HepG2 (cell line): ENCODE measurements around the gene GP1BA. TPM values are rescaled to one million over a fixed set of nuclear protein-coding genes. Genes with fewer than 3 reads are reported as not detected.

Experiments used
- ATAC-seq: fragments of 200-7000 bp; cut with Tn5 transposase; 3 replicates; pipeline ENCODE4 v1.9.1; 2020; ENCODE audit warnings: mild to moderate bottlenecking, moderate library complexity
- BruUV-seq: library from RNA; stranded (reverse); fragments of 400-500 nt; replicated peaks from 2 replicates; lab custom pipeline; 2021; lab: Mats Ljungman, UMichigan
- CTCF ChIA-PET: fragments of 300-600 bp; formaldehyde crosslinking; extraction: SDS; loops from one replicate; lab custom pipeline; 2021; ENCODE audit warnings: low total read pairs, inconsistent platforms, low intra/inter-chr PET ratio; lab: Yijun Ruan, JAX
- POLR2A ChIA-PET: fragments of 350-600 bp; sonication (Branson Sonifier 250); formaldehyde crosslinking; loops from one replicate; lab custom pipeline; 2020; ENCODE audit warnings: antibody characterized with exemption, inconsistent platforms; lab: Yijun Ruan, JAX
- DNase-seq: peaks from one replicate; pipeline ENCODE4 v3.0.0-alpha.2; 2015; ENCODE audit warnings: low spot score
- FAIRE-seq: peaks from 3 replicates; lab custom pipeline; 2011; peaks lifted over from hg19 to GRCh38; lab: Jason Lieb, UNC
- H2AFZ ChIP-seq: one replicate; pipeline ENCODE4 v1.6.1; 2011; ENCODE audit warnings: low read length, inconsistent platforms
- H3K27ac ChIP-seq: fragments of 300-600 bp; 3 replicates; pipeline ENCODE4 v1.8.0; 2011; ENCODE audit warnings: mixed run types, mild to moderate bottlenecking, mixed read lengths, low read length, inconsistent platforms; ENCODE audit not compliant: insufficient read depth; ENCODE audit errors: extremely low read length
- H3K27me3 ChIP-seq, 2 experiments: fragments of 200-600 bp in 1 of 2; 2 replicates in 1 of 2; 3 replicates in 1 of 2; pipeline versions ENCODE4 v1.6.0 to v1.8.0; 2011; ENCODE audit warnings: low read length in 2 of 2, mild to moderate bottlenecking in 2 of 2, moderate library complexity in 2 of 2, inconsistent platforms in 1 of 2; ENCODE audit not compliant: insufficient read depth in 2 of 2, control insufficient read depth in 1 of 2
- H3K36me3 ChIP-seq, 2 experiments: fragments of 200-600 bp in 1 of 2; replicated peaks in 1 of 2; 2 replicates in 1 of 2; 3 replicates in 1 of 2; pipeline versions ENCODE4 v1.5.1 to v1.8.0; 2011; ENCODE audit warnings: low read length in 2 of 2, inconsistent platforms in 1 of 2; ENCODE audit not compliant: insufficient read depth in 2 of 2, control insufficient read depth in 1 of 2
- H3K4me1 ChIP-seq: 2 replicates; pipeline ENCODE4 v1.5.1; 2012; ENCODE audit warnings: low read length, inconsistent platforms; ENCODE audit not compliant: insufficient read depth
- H3K4me2 ChIP-seq: 2 replicates; pipeline ENCODE4 v1.6.0; 2011; ENCODE audit warnings: low read depth, low read length, inconsistent platforms
- H3K4me3 ChIP-seq, 3 experiments: fragments of 200-600 bp in 1 of 3; sonication (generic), shearing (Covaris generic) in 1 of 3; replicated peaks in 1 of 3; 2 replicates each; pipeline ENCODE4 v1.5.1; 2011 to 2016; ENCODE audit warnings: low read length in 3 of 3, inconsistent platforms in 2 of 3, low read depth in 2 of 3, mild to moderate bottlenecking in 2 of 3, control low read depth in 1 of 3, mixed read lengths in 1 of 3; ENCODE audit not compliant: insufficient read depth in 1 of 3
- H3K79me2 ChIP-seq: one replicate; pipeline ENCODE4 v1.6.1; 2011; ENCODE audit warnings: low read length, inconsistent platforms; ENCODE audit not compliant: insufficient read depth
- H3K9ac ChIP-seq: 2 replicates; pipeline ENCODE4 v1.6.0; 2011; ENCODE audit warnings: mild to moderate bottlenecking, low read depth, low read length, inconsistent platforms; ENCODE audit not compliant: insufficient read depth
- H3K9me3 ChIP-seq: 2 replicates; pipeline ENCODE4 v1.5.1; 2012; ENCODE audit warnings: mild to moderate bottlenecking, low read length
- H4K20me1 ChIP-seq: 2 replicates; pipeline ENCODE4 v1.6.0; 2011; ENCODE audit warnings: inconsistent platforms, mild to moderate bottlenecking, low read length, moderate library complexity; ENCODE audit not compliant: insufficient read depth
- KDM2A ChIP-seq: sonication (generic); formaldehyde crosslinking; IDR thresholded peaks from 2 replicates; pipeline ENCODE4 v1.4.0; 2020; ENCODE audit warnings: low read depth, missing genetic modification reagents, borderline replicate concordance
- KDM5A ChIP-seq: fragments of 200-600 bp; sonication (generic); IDR thresholded peaks from 2 replicates; pipeline ENCODE4 v1.7.0; 2018; ENCODE audit warnings: antibody characterized with exemption, mild to moderate bottlenecking, low read length, borderline replicate concordance
- KLF11 ChIP-seq: IDR thresholded peaks from 2 replicates; pipeline ENCODE4 v1.6.1; 2016; ENCODE audit warnings: missing compliant biosample characterization
- NAIF1 ChIP-seq: sonication (generic); formaldehyde crosslinking; IDR thresholded peaks from 2 replicates; pipeline ENCODE4 v1.5.0; 2020; ENCODE audit warnings: mild to moderate bottlenecking, missing genetic modification reagents, borderline replicate concordance
- SRF ChIP-seq: IDR thresholded peaks from 2 replicates; pipeline ENCODE4 v1.6.1; 2011; ENCODE audit warnings: mild to moderate bottlenecking, low read depth, low read length, moderate library complexity
- ZBTB38 ChIP-seq: sonication (generic); formaldehyde crosslinking; IDR thresholded peaks from 2 replicates; pipeline ENCODE4 v1.5.1; 2020; ENCODE audit warnings: mild to moderate bottlenecking, missing genetic modification reagents
- ZC3H4 ChIP-seq: sonication (generic); formaldehyde crosslinking; IDR thresholded peaks from 2 replicates; pipeline ENCODE4 v1.4.0; 2020; ENCODE audit warnings: missing genetic modification reagents, borderline replicate concordance
- ZMYM4 ChIP-seq: sonication (generic); formaldehyde crosslinking; IDR thresholded peaks from 2 replicates; pipeline ENCODE4 v1.8.1; 2023; ENCODE audit warnings: mild to moderate bottlenecking, missing genetic modification reagents
- ZNF180 ChIP-seq: sonication (generic); formaldehyde crosslinking; IDR thresholded peaks from 2 replicates; pipeline ENCODE4 v1.4.0; 2020; ENCODE audit warnings: low read depth, missing genetic modification reagents, borderline replicate concordance
- ZNF510 ChIP-seq: sonication (generic); formaldehyde crosslinking; IDR thresholded peaks from 2 replicates; pipeline ENCODE4 v1.4.0; 2020; ENCODE audit warnings: low read depth, mild to moderate bottlenecking, missing genetic modification reagents
- ZNF660 ChIP-seq: sonication (generic); formaldehyde crosslinking; IDR thresholded peaks from 2 replicates; pipeline ENCODE4 v1.5.1; 2020; ENCODE audit warnings: mild to moderate bottlenecking, low read depth, missing genetic modification reagents, borderline replicate concordance
- WGBS: methylation state at CpG from one replicate; pipeline ENCODE4 v1.1.6; 2017; ENCODE audit warnings: low lambda C conversion rate; 5-methylcytosine and 5-hydroxymethylcytosine counted together
- in situ Hi-C: cut with HindIII; loops from 2 replicates; pipeline ENCODE4 v1.10.0; 2017; ENCODE audit warnings: low pct_unique_long_range_greater_than_20kb; ENCODE audit not compliant: extremely low pct_ligation_motif_present
- intact Hi-C: fragments of 100-400 bp; cut with micrococcal nuclease; formaldehyde crosslinking; loops from one replicate; pipeline ENCODE4 v1.10.0; 2022; ENCODE audit not compliant: unreplicated experiment
- polyA plus RNA-seq, 8 experiments: library from polyadenylated mRNA; depleted of rRNA in 3 of 8; stranded (reverse) in 7 of 8; unstranded in 1 of 8; fragments of >200 nt; fragmentation: Illumina TruSeq in 4 of 8; extraction: Trizol in 4 of 8; gene quantifications; 2 replicates each; pipeline versions ENCODE4 v1.2.1 to v1.2.3, GENCODE V29; 2011 to 2016; ENCODE audit warnings: low read depth in 4 of 8, missing spikeins in 1 of 8, mixed read lengths in 1 of 8; ENCODE audit not compliant: insufficient read depth in 1 of 8
- total RNA-seq, 5 experiments: library from RNA; depleted of rRNA; stranded (reverse); fragments of >200 nt; fragmentation: Illumina TruSeq; extraction: Trizol; gene quantifications; 2 replicates each; pipeline ENCODE4 v1.2.3, GENCODE V29; 2016; ENCODE audit warnings: low read depth in 1 of 5
- TF ChIP-seq, protein P1 (sequence below): sonication (generic); formaldehyde crosslinking; IDR thresholded peaks from 2 replicates; pipeline ENCODE4 v1.5.1; 2020; ENCODE audit warnings: mild to moderate bottlenecking, moderate library complexity, missing genetic modification reagents
- TF ChIP-seq, protein P2 (sequence below): sonication (generic); formaldehyde crosslinking; IDR thresholded peaks from 2 replicates; pipeline ENCODE4 v1.4.0; 2020; ENCODE audit warnings: missing genetic modification reagents, mild to moderate bottlenecking, borderline replicate concordance
- TF ChIP-seq, protein P3 (sequence below): IDR thresholded peaks from 2 replicates; pipeline ENCODE4 v1.6.1; 2012; ENCODE audit warnings: low read length, improper control_type of control experiment
- TF ChIP-seq, protein P4 (sequence below): sonication (generic); formaldehyde crosslinking; IDR thresholded peaks from 2 replicates; pipeline ENCODE4 v1.4.0; 2020; ENCODE audit warnings: missing genetic modification reagents
- TF ChIP-seq, protein P5 (sequence below): sonication (generic); formaldehyde crosslinking; IDR thresholded peaks from 2 replicates; pipeline ENCODE4 v1.8.0; 2022; ENCODE audit warnings: low read depth, missing genetic modification reagents

The GP1BA gene
- total and polyA plus RNA-seq, 2 of the 13 experiments (the other 11 are each of a cell fraction or from before 2014, with no cell fraction given): not detected

DNA sequence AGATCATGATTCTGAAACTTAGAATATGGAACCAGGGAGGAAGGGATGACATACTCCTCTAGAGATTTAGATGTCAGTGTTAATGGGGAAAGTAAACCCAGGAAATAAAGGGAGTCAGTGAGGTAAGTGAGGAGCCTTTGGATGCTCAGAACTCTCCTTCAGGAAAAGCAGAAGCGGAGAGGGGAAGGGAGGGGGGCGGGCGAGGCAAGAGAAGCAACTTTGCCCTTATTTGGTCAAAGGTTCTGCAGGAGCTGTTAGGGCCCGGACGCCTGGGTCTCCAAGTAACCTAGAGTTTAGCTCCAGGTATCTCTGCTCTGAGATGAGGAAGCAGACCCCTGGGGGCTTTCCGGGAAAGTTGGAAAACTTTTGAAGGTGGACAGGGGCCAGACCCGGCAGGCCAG lies 14.9 kb downstream of the GP1BA start:
- peaks cover 44% of the 10 kb centered on the region for H3K4me1 ChIP-seq
- TF ChIP-seq ZBTB38: no peak
- no peak for TF ChIP-seq ZNF180 (CRISPR knock-in tag)
- TF ChIP-seq, protein P1, sequence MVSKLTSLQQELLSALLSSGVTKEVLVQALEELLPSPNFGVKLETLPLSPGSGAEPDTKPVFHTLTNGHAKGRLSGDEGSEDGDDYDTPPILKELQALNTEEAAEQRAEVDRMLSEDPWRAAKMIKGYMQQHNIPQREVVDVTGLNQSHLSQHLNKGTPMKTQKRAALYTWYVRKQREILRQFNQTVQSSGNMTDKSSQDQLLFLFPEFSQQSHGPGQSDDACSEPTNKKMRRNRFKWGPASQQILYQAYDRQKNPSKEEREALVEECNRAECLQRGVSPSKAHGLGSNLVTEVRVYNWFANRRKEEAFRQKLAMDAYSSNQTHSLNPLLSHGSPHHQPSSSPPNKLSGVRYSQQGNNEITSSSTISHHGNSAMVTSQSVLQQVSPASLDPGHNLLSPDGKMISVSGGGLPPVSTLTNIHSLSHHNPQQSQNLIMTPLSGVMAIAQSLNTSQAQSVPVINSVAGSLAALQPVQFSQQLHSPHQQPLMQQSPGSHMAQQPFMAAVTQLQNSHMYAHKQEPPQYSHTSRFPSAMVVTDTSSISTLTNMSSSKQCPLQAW: 0 out of 2 replicates have a peak, but pooled peaks have one; percentile 8
- no peak for TF ChIP-seq ZNF660
- TF ChIP-seq KDM5A: 0 out of 2 replicates have a peak, but pooled peaks have one; percentile 1
- TF ChIP-seq, protein P2, sequence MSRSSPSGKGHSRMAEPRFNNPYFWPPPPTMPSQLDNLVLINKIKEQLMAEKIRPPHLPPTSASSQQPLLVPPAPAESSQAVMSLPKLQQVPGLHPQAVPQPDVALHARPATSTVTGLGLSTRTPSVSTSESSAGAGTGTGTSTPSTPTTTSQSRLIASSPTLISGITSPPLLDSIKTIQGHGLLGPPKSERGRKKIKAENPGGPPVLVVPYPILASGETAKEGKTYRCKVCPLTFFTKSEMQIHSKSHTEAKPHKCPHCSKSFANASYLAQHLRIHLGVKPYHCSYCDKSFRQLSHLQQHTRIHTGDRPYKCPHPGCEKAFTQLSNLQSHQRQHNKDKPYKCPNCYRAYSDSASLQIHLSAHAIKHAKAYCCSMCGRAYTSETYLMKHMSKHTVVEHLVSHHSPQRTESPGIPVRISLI: no peak
- TF ChIP-seq, protein P3, sequence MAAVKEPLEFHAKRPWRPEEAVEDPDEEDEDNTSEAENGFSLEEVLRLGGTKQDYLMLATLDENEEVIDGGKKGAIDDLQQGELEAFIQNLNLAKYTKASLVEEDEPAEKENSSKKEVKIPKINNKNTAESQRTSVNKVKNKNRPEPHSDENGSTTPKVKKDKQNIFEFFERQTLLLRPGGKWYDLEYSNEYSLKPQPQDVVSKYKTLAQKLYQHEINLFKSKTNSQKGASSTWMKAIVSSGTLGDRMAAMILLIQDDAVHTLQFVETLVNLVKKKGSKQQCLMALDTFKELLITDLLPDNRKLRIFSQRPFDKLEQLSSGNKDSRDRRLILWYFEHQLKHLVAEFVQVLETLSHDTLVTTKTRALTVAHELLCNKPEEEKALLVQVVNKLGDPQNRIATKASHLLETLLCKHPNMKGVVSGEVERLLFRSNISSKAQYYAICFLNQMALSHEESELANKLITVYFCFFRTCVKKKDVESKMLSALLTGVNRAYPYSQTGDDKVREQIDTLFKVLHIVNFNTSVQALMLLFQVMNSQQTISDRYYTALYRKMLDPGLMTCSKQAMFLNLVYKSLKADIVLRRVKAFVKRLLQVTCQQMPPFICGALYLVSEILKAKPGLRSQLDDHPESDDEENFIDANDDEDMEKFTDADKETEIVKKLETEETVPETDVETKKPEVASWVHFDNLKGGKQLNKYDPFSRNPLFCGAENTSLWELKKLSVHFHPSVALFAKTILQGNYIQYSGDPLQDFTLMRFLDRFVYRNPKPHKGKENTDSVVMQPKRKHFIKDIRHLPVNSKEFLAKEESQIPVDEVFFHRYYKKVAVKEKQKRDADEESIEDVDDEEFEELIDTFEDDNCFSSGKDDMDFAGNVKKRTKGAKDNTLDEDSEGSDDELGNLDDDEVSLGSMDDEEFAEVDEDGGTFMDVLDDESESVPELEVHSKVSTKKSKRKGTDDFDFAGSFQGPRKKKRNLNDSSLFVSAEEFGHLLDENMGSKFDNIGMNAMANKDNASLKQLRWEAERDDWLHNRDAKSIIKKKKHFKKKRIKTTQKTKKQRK: no peak
- TF ChIP-seq ZNF510 (CRISPR knock-in tag): no peak
- TF ChIP-seq SRF: peak; percentile 92
- TF ChIP-seq, protein P4, sequence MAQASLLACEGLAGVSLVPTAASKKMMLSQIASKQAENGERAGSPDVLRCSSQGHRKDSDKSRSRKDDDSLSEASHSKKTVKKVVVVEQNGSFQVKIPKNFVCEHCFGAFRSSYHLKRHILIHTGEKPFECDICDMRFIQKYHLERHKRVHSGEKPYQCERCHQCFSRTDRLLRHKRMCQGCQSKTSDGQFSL (CRISPR knock-in tag): no peak
- TF ChIP-seq ZMYM4 (CRISPR knock-in tag): 0 out of 2 replicates have a peak, but pooled peaks have one; percentile 26
- no peak for TF ChIP-seq NAIF1
- TF ChIP-seq, protein P5, sequence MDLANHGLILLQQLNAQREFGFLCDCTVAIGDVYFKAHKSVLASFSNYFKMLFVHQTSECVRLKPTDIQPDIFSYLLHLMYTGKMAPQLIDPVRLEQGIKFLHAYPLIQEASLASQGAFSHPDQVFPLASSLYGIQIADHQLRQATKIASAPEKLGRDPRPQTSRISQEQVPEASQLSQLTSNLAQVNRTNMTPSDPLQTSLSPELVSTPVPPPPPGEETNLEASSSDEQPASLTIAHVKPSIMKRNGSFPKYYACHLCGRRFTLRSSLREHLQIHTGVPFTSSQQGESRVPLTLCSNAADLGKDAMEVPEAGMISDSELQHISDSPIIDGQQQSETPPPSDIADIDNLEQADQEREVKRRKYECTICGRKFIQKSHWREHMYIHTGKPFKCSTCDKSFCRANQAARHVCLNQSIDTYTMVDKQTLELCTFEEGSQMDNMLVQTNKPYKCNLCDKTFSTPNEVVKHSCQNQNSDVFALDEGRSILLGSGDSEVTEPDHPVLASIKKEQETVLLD (CRISPR knock-in tag): 0 out of 2 replicates have a peak, but pooled peaks have one; percentile 5
- no peak for TF ChIP-seq KDM2A (CRISPR knock-in tag)
- no peak for TF ChIP-seq ZC3H4 (CRISPR knock-in tag)
- no peak for TF ChIP-seq KLF11 (CRISPR knock-in tag)

More for the DNA sequence above, 14.9 kb downstream of the GP1BA start:
- no TSS peak for BruUV-seq
- no peak for ATAC-seq
- H3K4me2 ChIP-seq: peak overlapping the region; percentile 96
- CTCF ChIA-PET: no interaction called here
- no peak for FAIRE-seq
- intact Hi-C loops (no loop called here), in situ Hi-C loops (no loop called here)
- POLR2A ChIA-PET: interaction anchor here (0.9 to 10.0 kb wide), 7 partner anchors 8 to 53 kb away, joined by 3 to 273 read pairs (median 9); partner anchors contain the start of genes INCA1, KIF1C, RNF167 and SLC25A11
- no peaks in the 10 kb centered on the region for H3K9me3 ChIP-seq
- H3K4me3 ChIP-seq: peak overlapping the region; percentile 90 to 100 (median 100)
- peaks cover 33% of the 10 kb centered on the region for H4K20me1 ChIP-seq
- H3K27ac ChIP-seq: peak overlapping the region; percentile 54
- DNase-seq: no peak
- peaks cover 55% of the 10 kb centered on the region for H3K79me2 ChIP-seq
- H3K9ac ChIP-seq: peak overlapping the region; percentile 74
- H3K27me3 ChIP-seq: no peaks in the 10 kb centered on the region; a peak in 1 of 5 replicates
- H3K36me3 ChIP-seq: peaks cover 18 to 37% of the 10 kb centered on the region in 2 experiments
- 3% methylated on average over 7 of the region's 7 CpGs for WGBS
- no peak overlapping the region for H2AFZ ChIP-seq
